H9 (cell line): Measurements from ENCODE around the gene CD200. TPM values are rescaled to one million over a fixed set of nuclear protein-coding genes. Genes with fewer than 3 reads are reported as not detected.

Experiments used
- DNase-seq: peaks from one replicate; pipeline ENCODE4 v3.0.0-alpha.2; 2017
- H2AFZ ChIP-seq: one replicate; pipeline ENCODE4 v1.6.1; 2013; ENCODE audit warnings: mild to moderate bottlenecking, low read length, control low read depth, moderate library complexity
- H2AK5ac ChIP-seq: 2 replicates; pipeline ENCODE4 v1.6.1; 2013; ENCODE audit warnings: low read length, control low read depth, mixed read lengths; ENCODE audit not compliant: insufficient read length
- H2BK120ac ChIP-seq: one replicate; pipeline ENCODE4 v1.6.1; 2013; ENCODE audit warnings: low read depth, mild to moderate bottlenecking, low read length, control low read depth, inconsistent platforms; ENCODE audit not compliant: poor library complexity, severe bottlenecking
- H2BK12ac ChIP-seq: 2 replicates; pipeline ENCODE4 v1.6.1; 2013; ENCODE audit warnings: low read length, control low read depth, mixed read lengths, low read depth; ENCODE audit not compliant: insufficient read length
- H2BK15ac ChIP-seq: 2 replicates; pipeline ENCODE4 v1.6.1; 2013; ENCODE audit warnings: low read depth, low read length, control low read depth
- H2BK20ac ChIP-seq: one replicate; pipeline ENCODE4 v1.6.1; 2013; ENCODE audit warnings: low read depth, mild to moderate bottlenecking, low read length, control low read depth, inconsistent platforms; ENCODE audit not compliant: poor library complexity, severe bottlenecking
- H2BK5ac ChIP-seq: 2 replicates; pipeline ENCODE4 v1.6.1; 2013; ENCODE audit warnings: low read length, control low read depth, mixed read lengths; ENCODE audit not compliant: insufficient read length
- H3K14ac ChIP-seq: 2 replicates; pipeline ENCODE4 v1.6.1; 2013; ENCODE audit warnings: low read length, control low read depth; ENCODE audit not compliant: insufficient read depth
- H3K18ac ChIP-seq: 2 replicates; pipeline ENCODE4 v1.6.1; 2013; ENCODE audit warnings: low read depth, mild to moderate bottlenecking, mixed read lengths, low read length, control low read depth; ENCODE audit not compliant: insufficient read length
- H3K23ac ChIP-seq: 2 replicates; pipeline ENCODE4 v1.6.1; 2013; ENCODE audit warnings: low read length, control low read depth, mixed read lengths, low read depth; ENCODE audit not compliant: insufficient read length
- H3K23me2 ChIP-seq: 2 replicates; pipeline ENCODE4 v1.6.1; 2013; ENCODE audit warnings: low read depth, mild to moderate bottlenecking, mixed read lengths, low read length, control low read depth; ENCODE audit not compliant: insufficient read length, poor library complexity, severe bottlenecking
- H3K27ac ChIP-seq: 2 replicates; pipeline ENCODE4 v1.5.1; 2013; ENCODE audit warnings: low read length, control low read depth, mixed read lengths, low read depth; ENCODE audit not compliant: insufficient read length
- H3K27me3 ChIP-seq: 2 replicates; pipeline ENCODE4 v1.6.1; 2013; ENCODE audit warnings: low read length, control low read depth, inconsistent platforms; ENCODE audit not compliant: insufficient read depth
- H3K4ac ChIP-seq: 2 replicates; pipeline ENCODE4 v1.6.1; 2013; ENCODE audit warnings: low read depth, mild to moderate bottlenecking, control low read depth, inconsistent platforms, low read length, moderate library complexity
- H3K4me1 ChIP-seq: 2 replicates; pipeline ENCODE4 v1.6.1; 2013; ENCODE audit warnings: low read length, control low read depth, inconsistent platforms; ENCODE audit not compliant: insufficient read depth
- H3K4me2 ChIP-seq: 2 replicates; pipeline ENCODE4 v1.6.1; 2013; ENCODE audit warnings: low read length, control low read depth, mixed read lengths; ENCODE audit not compliant: insufficient read length, insufficient read depth
- H3K56ac ChIP-seq: 2 replicates; pipeline ENCODE4 v1.6.1; 2013; ENCODE audit warnings: low read depth, mild to moderate bottlenecking, mixed read lengths, low read length, control low read depth; ENCODE audit not compliant: insufficient read length
- H3K79me1 ChIP-seq: 2 replicates; pipeline ENCODE4 v1.6.1; 2013; ENCODE audit warnings: low read depth, mild to moderate bottlenecking, moderate library complexity, low read length, control low read depth, inconsistent platforms; ENCODE audit not compliant: insufficient read depth, poor library complexity, severe bottlenecking
- H3K79me2 ChIP-seq: 2 replicates; pipeline ENCODE4 v1.6.1; 2013; ENCODE audit warnings: low read length, control low read depth, inconsistent platforms; ENCODE audit not compliant: insufficient read depth
- H3K9ac ChIP-seq: 2 replicates; pipeline ENCODE4 v1.6.1; 2013; ENCODE audit warnings: low read length, control low read depth, mixed read lengths; ENCODE audit not compliant: insufficient read length; ENCODE audit errors: extremely low read depth
- H3K9me3 ChIP-seq: one replicate; pipeline ENCODE4 v1.6.1; 2013; ENCODE audit warnings: low read depth, low read length, inconsistent platforms; ENCODE audit not compliant: control insufficient read depth
- H3T11ph ChIP-seq: one replicate; pipeline ENCODE4 v1.6.1; 2013; ENCODE audit warnings: mild to moderate bottlenecking, low read length, control low read depth, inconsistent platforms
- H4K20me1 ChIP-seq: one replicate; pipeline ENCODE4 v1.6.1; 2013; ENCODE audit not compliant: control insufficient read depth, insufficient read length, insufficient read depth
- H4K5ac ChIP-seq: 2 replicates; pipeline ENCODE4 v1.6.1; 2013; ENCODE audit warnings: low read depth, mild to moderate bottlenecking, mixed read lengths, low read length, control low read depth; ENCODE audit not compliant: insufficient read length
- H4K8ac ChIP-seq: replicated peaks from 2 replicates; pipeline ENCODE4 v1.6.1; 2013; ENCODE audit warnings: low read length, control low read depth, mixed read lengths, low read depth; ENCODE audit not compliant: insufficient read length
- H4K91ac ChIP-seq: 2 replicates; pipeline ENCODE4 v1.6.1; 2013; ENCODE audit warnings: low read depth, mild to moderate bottlenecking, moderate library complexity, mixed read lengths, low read length, control low read depth; ENCODE audit not compliant: insufficient read length
- H3K27ac Mint-ChIP-seq, 3 experiments: 2 replicates in 2 of 3; 3 replicates in 1 of 3; pipeline ENCODE4 v1.8.0; 2020 to 2021; ENCODE audit warnings: mixed read lengths in 3 of 3, mild to moderate bottlenecking in 1 of 3, moderate library complexity in 1 of 3
- H3K27me3 Mint-ChIP-seq: 2 replicates; pipeline ENCODE4 v1.8.0; 2021; ENCODE audit warnings: low read depth, mild to moderate bottlenecking, moderate library complexity, mixed read lengths
- H3K36me3 Mint-ChIP-seq, 3 experiments: 2 replicates in 2 of 3; 3 replicates in 1 of 3; pipeline ENCODE4 v1.8.0; 2020 to 2021; ENCODE audit warnings: low read depth in 3 of 3, mixed read lengths in 3 of 3; ENCODE audit not compliant: insufficient read depth in 1 of 3
- H3K4me1 Mint-ChIP-seq, 2 experiments: 2 replicates each; pipeline ENCODE4 v1.8.0; 2020; ENCODE audit warnings: mixed read lengths in 2 of 2
- H3K4me3 Mint-ChIP-seq, 2 experiments: 2 replicates in 1 of 2; 3 replicates in 1 of 2; pipeline ENCODE4 v1.8.0; 2020 to 2021; ENCODE audit warnings: mild to moderate bottlenecking in 2 of 2, mixed read lengths in 2 of 2, moderate library complexity in 1 of 2
- H3K9me3 Mint-ChIP-seq, 2 experiments: 2 replicates in 1 of 2; 3 replicates in 1 of 2; pipeline ENCODE4 v1.8.0; 2020; ENCODE audit warnings: mild to moderate bottlenecking in 2 of 2, mixed read lengths in 2 of 2, moderate library complexity in 1 of 2
- WGBS: extraction: QIAGEN DNeasy Blood & Tissue Kit; methylation state at CpG from one replicate; pipeline ENCODE4 v1.1.7; 2013; ENCODE audit warnings: missing lambda C conversion rate, low lambda C conversion rate, mixed read lengths; ENCODE audit not compliant: insufficient read length; ENCODE audit errors: extremely low coverage; 5-methylcytosine and 5-hydroxymethylcytosine counted together
- total RNA-seq: library from RNA; stranded (reverse); gene quantifications from 2 replicates; pipeline ENCODE4 v1.2.1, GENCODE V29; 2021
- TF ChIP-seq, protein P1 (sequence below): fragments of 200-600 bp; sonication (generic); conservative IDR thresholded peaks from 3 replicates; pipeline ENCODE4 v1.8.0; 2021; ENCODE audit warnings: antibody characterized with exemption, mild to moderate bottlenecking

CD200 gene
- total RNA-seq, 1 experiment from 2014 or later: 51.6 TPM

DNA sequence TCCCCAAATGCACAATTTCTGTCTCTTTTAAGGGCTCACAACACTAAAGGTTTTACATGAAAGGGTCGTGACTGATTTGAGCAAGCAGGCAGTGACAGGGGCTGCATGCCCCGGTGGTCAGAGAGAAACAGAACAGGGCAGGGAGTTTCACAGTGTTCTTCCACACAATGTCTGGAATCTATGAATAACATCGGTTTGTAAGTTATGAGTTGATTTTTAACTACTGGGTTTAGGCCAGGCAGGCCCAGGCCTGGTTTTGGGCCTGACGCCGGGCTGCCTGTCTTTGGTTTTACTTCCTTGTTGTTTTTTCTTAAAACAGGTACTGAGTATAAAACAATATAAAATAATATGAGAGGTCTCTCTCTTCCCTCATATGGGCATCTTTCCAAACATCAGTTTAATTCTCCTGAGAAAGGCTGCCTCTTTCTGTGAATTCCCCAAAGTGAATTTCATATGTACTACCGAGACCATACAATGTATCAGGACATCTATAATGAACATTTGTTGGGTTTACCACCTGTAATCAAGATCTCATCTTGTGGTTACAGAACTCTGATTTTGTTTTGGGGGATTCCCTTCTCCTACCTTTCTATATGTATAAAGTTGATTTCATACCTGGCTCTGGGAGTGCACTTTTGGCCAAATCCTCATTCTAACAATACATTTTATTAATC is 74.4 kb downstream of the CD200 start:
- Histone ChIP-seq H4K91ac (no peak overlapping the region), H2AFZ (no peak overlapping the region), H3K9ac (no peak overlapping the region), H3K14ac (no peak overlapping the region), H3K23ac (no peak overlapping the region), H3K27me3 (no peaks in the 10 kb centered on the region), H4K20me1 (no peaks in the 10 kb centered on the region), H3K23me2 (no peaks in the 10 kb centered on the region), H3K4me1 (peaks cover 3% of the 10 kb centered on the region; the same call in 1 of the 2 replicates), H3K56ac (no peak overlapping the region), H2AK5ac (no peak overlapping the region), H3K27ac (no peak overlapping the region), H4K8ac (no peak overlapping the region), H3K4ac (no peak overlapping the region), H3T11ph (no peak overlapping the region), H3K18ac (no peak overlapping the region), H3K9me3 (no peaks in the 10 kb centered on the region), H3K79me2 (no peaks in the 10 kb centered on the region), H2BK5ac (no peak overlapping the region), H4K5ac (no peak overlapping the region), H2BK20ac (no peak overlapping the region), H2BK120ac (no peak overlapping the region), H3K4me2 (no peak overlapping the region), H2BK15ac (no peak overlapping the region), H3K79me1 (no peaks in the 10 kb centered on the region), H2BK12ac (no peak overlapping the region)
- Mint-ChIP-seq H3K9me3 (peaks cover 0 to 3% of the 10 kb centered on the region in 2 experiments; a peak in 1 of 5 replicates), H3K4me1 (peaks cover 35 to 62% of the 10 kb centered on the region in 2 experiments), H3K27me3 (peaks cover 1% of the 10 kb centered on the region), H3K36me3 (peaks cover 0 to 6% (median 0%) of the 10 kb centered on the region in 3 experiments; a peak in 4 of 7 replicates), H3K4me3 (no peak overlapping the region), H3K27ac (no peak overlapping the region)
- no peak for DNase-seq
- TF ChIP-seq, protein P1, sequence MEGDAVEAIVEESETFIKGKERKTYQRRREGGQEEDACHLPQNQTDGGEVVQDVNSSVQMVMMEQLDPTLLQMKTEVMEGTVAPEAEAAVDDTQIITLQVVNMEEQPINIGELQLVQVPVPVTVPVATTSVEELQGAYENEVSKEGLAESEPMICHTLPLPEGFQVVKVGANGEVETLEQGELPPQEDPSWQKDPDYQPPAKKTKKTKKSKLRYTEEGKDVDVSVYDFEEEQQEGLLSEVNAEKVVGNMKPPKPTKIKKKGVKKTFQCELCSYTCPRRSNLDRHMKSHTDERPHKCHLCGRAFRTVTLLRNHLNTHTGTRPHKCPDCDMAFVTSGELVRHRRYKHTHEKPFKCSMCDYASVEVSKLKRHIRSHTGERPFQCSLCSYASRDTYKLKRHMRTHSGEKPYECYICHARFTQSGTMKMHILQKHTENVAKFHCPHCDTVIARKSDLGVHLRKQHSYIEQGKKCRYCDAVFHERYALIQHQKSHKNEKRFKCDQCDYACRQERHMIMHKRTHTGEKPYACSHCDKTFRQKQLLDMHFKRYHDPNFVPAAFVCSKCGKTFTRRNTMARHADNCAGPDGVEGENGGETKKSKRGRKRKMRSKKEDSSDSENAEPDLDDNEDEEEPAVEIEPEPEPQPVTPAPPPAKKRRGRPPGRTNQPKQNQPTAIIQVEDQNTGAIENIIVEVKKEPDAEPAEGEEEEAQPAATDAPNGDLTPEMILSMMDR: no peak
- no CpG with 5 or more reads among the region's 6 CpGs for WGBS
